ENCODE results near the gene PLEKHM3.

Gene PLEKHM3

GRCh38 chr2:207873794-207874193 is 151.5 kb downstream of the PLEKHM3 start:
- TF ChIP-seq GABPA (IDR thresholded peaks at IDR 0.05; ENCODE audit: low read depth) = no peak
- TF ChIP-seq SPI1 (IDR thresholded peaks at IDR 0.05; ENCODE audit: borderline replicate concordance, low read depth) = no peak
- TF ChIP-seq REST (IDR thresholded peaks at IDR 0.05; ENCODE audit: insufficient replicate concordance, low read depth) = no peak
- TF ChIP-seq POLR2AphosphoS5 (IDR thresholded peaks at IDR 0.05; ENCODE audit: low read depth) = no peak
- TF ChIP-seq CTCF (IDR thresholded peaks at IDR 0.05; ENCODE audit: insufficient read depth, low read length) = no peak
- Histone ChIP-seq H3K27me3 (ENCODE audit: insufficient read depth, poor library complexity, severe bottlenecking) (no peaks in the 10 kb centered on the region), H3K27ac (replicated peaks) (no peak overlapping the region), H3K4me3 (replicated peaks; ENCODE audit: insufficient read depth, low read length) (no peak overlapping the region)
- DNase-seq (ENCODE audit: low read depth in 1 of 2, low spot score in 1 of 2) = no peak

GRCh38 chr2:207871911-207872310 is 153.4 kb downstream of the PLEKHM3 start:
- DNase-seq (ENCODE audit: low read depth in 1 of 2, low spot score in 1 of 2) = no peak
- Histone ChIP-seq H3K27ac (replicated peaks) (no peak overlapping the region), H3K4me3 (replicated peaks; ENCODE audit: insufficient read depth, low read length) (no peak overlapping the region), H3K27me3 (ENCODE audit: insufficient read depth, poor library complexity, severe bottlenecking) (no peaks in the 10 kb centered on the region)
- no peak for TF ChIP-seq REST (IDR thresholded peaks at IDR 0.05; ENCODE audit: insufficient replicate concordance, low read depth)

GRCh38 chr2:207871506-207871905 is 153.8 kb downstream of the PLEKHM3 start:
- H3K27me3 ChIP-seq (ENCODE audit: insufficient read depth, poor library complexity, severe bottlenecking) = no peaks in the 10 kb centered on the region
- DNase-seq (ENCODE audit: low read depth in 1 of 2, low spot score in 1 of 2) = no peak
- H3K27ac ChIP-seq (replicated peaks) = no peak overlapping the region
- H3K4me3 ChIP-seq (replicated peaks; ENCODE audit: insufficient read depth, low read length) = no peak overlapping the region
- TF ChIP-seq REST (IDR thresholded peaks at IDR 0.05; ENCODE audit: insufficient replicate concordance, low read depth) (no peak), CTCF (IDR thresholded peaks at IDR 0.05; ENCODE audit: insufficient read depth, low read length) (no peak)

- no peak for DNase-seq (ENCODE audit: low read depth in 1 of 2, low spot score in 1 of 2)
- TF ChIP-seq GABPA (IDR thresholded peaks at IDR 0.05; ENCODE audit: low read depth) (no peak), CTCF (IDR thresholded peaks at IDR 0.05; ENCODE audit: insufficient read depth, low read length) (no peak), REST (IDR thresholded peaks at IDR 0.05; ENCODE audit: insufficient replicate concordance, low read depth) (no peak), SPI1 (IDR thresholded peaks at IDR 0.05; ENCODE audit: borderline replicate concordance, low read depth) (no peak), POLR2AphosphoS5 (IDR thresholded peaks at IDR 0.05; ENCODE audit: low read depth) (no peak)
- Histone ChIP-seq H3K27me3 (ENCODE audit: insufficient read depth, poor library complexity, severe bottlenecking) (no peaks in the 10 kb centered on the region), H3K4me3 (replicated peaks; ENCODE audit: insufficient read depth, low read length) (no peak overlapping the region), H3K27ac (replicated peaks) (no peak overlapping the region)
Observed at GRCh38 chr2:207870814-207871213, 154.5 kb downstream of the PLEKHM3 start.
